ENCODE data around the gene ERCC1.
"Not testable (repeated sequence)": the region's sequence is repeated elsewhere in the genome, so short reads cannot be mapped to it uniquely, and the experiment has no call there.

ERCC1 gene

GRCh38 chr19:45439569-45440258, 16.0 kb upstream of the ERCC1 start:
- H3K4me3 ChIP-seq (ENCODE audit: low read length), result peak overlapping the region; percentile 53
- peak; percentile 55 for DNase-seq (ENCODE audit: low read depth, low spot score)

GRCh38 chr19:45439190-45439568, 15.5 kb upstream of the ERCC1 start:
- no peak for DNase-seq (ENCODE audit: low read depth, low spot score)
- peak overlapping the region; percentile 53 for H3K4me3 ChIP-seq (ENCODE audit: low read length)

GRCh38 chr19:45437328-45437727, 13.6 kb upstream of the ERCC1 start:
- H3K4me3 ChIP-seq (ENCODE audit: low read length), result no peak overlapping the region
- no peak for DNase-seq (ENCODE audit: low read depth, low spot score)

- DNase-seq (ENCODE audit: low read depth, low spot score); H3K4me3 ChIP-seq (ENCODE audit: low read length): not testable (repeated sequence)
Observed at GRCh38 chr19:45432543-45432942, 8.8 kb upstream of the ERCC1 start.

GRCh38 chr19:45431008-45431407, 7.3 kb upstream of the ERCC1 start:
- H3K4me3 ChIP-seq (ENCODE audit: low read length); DNase-seq (ENCODE audit: low read depth, low spot score): not testable (repeated sequence)

GRCh38 chr19:45429896-45430295, 6.2 kb upstream of the ERCC1 start:
- DNase-seq (ENCODE audit: low read depth, low spot score); H3K4me3 ChIP-seq (ENCODE audit: low read length): not testable (repeated sequence)

- no peak for DNase-seq (ENCODE audit: low read depth, low spot score)
- H3K4me3 ChIP-seq (ENCODE audit: low read length), result peak overlapping the region; percentile 41
Observed at GRCh38 chr19:45428384-45429231, 4.9 kb upstream of the ERCC1 start.

- peak overlapping the region; percentile 78 for H3K4me3 ChIP-seq (ENCODE audit: low read length)
Observed at GRCh38 chr19:45424191-45425058, 708 bp upstream of the ERCC1 start.

GRCh38 chr19:45423033-45423588, 606 bp downstream of the ERCC1 start:
- no peak for DNase-seq (ENCODE audit: low read depth, low spot score)
- H3K4me3 ChIP-seq (ENCODE audit: low read length), result peak overlapping the region; percentile 78

More at GRCh38 chr19:45424191-45425058, 708 bp upstream of the ERCC1 start:
- no peak for DNase-seq (ENCODE audit: low read depth, low spot score)

GRCh38 chr19:45421947-45422498, 1.7 kb downstream of the ERCC1 start:
- no peak for DNase-seq (ENCODE audit: low read depth, low spot score)
- no peak overlapping the region for H3K4me3 ChIP-seq (ENCODE audit: low read length)

- no peak for DNase-seq (ENCODE audit: low read depth, low spot score)
- no peak overlapping the region for H3K4me3 ChIP-seq (ENCODE audit: low read length)
Observed at GRCh38 chr19:45420871-45421270, 2.8 kb downstream of the ERCC1 start.

- DNase-seq (ENCODE audit: low read depth, low spot score), result no peak
- no peak overlapping the region for H3K4me3 ChIP-seq (ENCODE audit: low read length)
Observed at GRCh38 chr19:45420356-45420755, 3.4 kb downstream of the ERCC1 start.

GRCh38 chr19:45419895-45420294, 3.8 kb downstream of the ERCC1 start:
- DNase-seq (ENCODE audit: low read depth, low spot score), result no peak
- no peak overlapping the region for H3K4me3 ChIP-seq (ENCODE audit: low read length)

GRCh38 chr19:45419396-45419795, 4.3 kb downstream of the ERCC1 start:
- H3K4me3 ChIP-seq (ENCODE audit: low read length), result peak overlapping the region; percentile 36
- DNase-seq (ENCODE audit: low read depth, low spot score), result peak; percentile 37

GRCh38 chr19:45418802-45419201, 4.9 kb downstream of the ERCC1 start:
- peak; percentile 45 for DNase-seq (ENCODE audit: low read depth, low spot score)
- H3K4me3 ChIP-seq (ENCODE audit: low read length), result peak overlapping the region; percentile 36

- H3K4me3 ChIP-seq (ENCODE audit: low read length), result no peak overlapping the region
- no peak for DNase-seq (ENCODE audit: low read depth, low spot score)
Observed at GRCh38 chr19:45417151-45417550, 6.6 kb downstream of the ERCC1 start.

- DNase-seq (ENCODE audit: low read depth, low spot score), result no peak
- no peak overlapping the region for H3K4me3 ChIP-seq (ENCODE audit: low read length)
Observed at GRCh38 chr19:45414468-45414867, 9.2 kb downstream of the ERCC1 start.

GRCh38 chr19:45413497-45413896, 10.2 kb downstream of the ERCC1 start:
- H3K4me3 ChIP-seq (ENCODE audit: low read length), result no peak overlapping the region
- DNase-seq (ENCODE audit: low read depth, low spot score), result no peak

- H3K4me3 ChIP-seq (ENCODE audit: low read length); DNase-seq (ENCODE audit: low read depth, low spot score): not testable (repeated sequence)
Observed at GRCh38 chr19:45410330-45410729, 13.4 kb downstream of the ERCC1 start.
